HEK293 (cell line): ENCODE results near the gene FMNL1.

Source experiments
- ATF2 ChIP-seq: fragments of 450-650 bp; formaldehyde crosslinking; IDR thresholded peaks from 2 replicates; pipeline ENCODE4 v1.5.1; 2016; ENCODE audit warnings: missing biosample characterization, missing genetic modification characterization, low read depth
- BCL11B ChIP-seq: fragments of 450-650 bp; formaldehyde crosslinking; IDR thresholded peaks from 2 replicates; pipeline ENCODE4 v1.5.1; 2016; ENCODE audit warnings: low read depth, missing biosample characterization, missing genetic modification characterization
- GFI1B ChIP-seq: fragments of 450-650 bp; formaldehyde crosslinking; IDR thresholded peaks from 2 replicates; pipeline ENCODE4 v1.5.1; 2016; ENCODE audit warnings: missing biosample characterization, missing genetic modification characterization
- HOXD13 ChIP-seq: sonication (generic); formaldehyde crosslinking; IDR thresholded peaks from 2 replicates; pipeline ENCODE4 v1.8.0; 2022; ENCODE audit warnings: missing genetic modification reagents, borderline replicate concordance
- INSM2 ChIP-seq: fragments of 450-650 bp; formaldehyde crosslinking; IDR thresholded peaks from 2 replicates; pipeline ENCODE4 v1.5.1; 2016; ENCODE audit warnings: missing biosample characterization, missing genetic modification characterization
- KLF9 ChIP-seq: fragments of 450-650 bp; formaldehyde crosslinking; IDR thresholded peaks from 2 replicates; pipeline ENCODE4 v1.5.1; 2016; ENCODE audit warnings: missing biosample characterization, missing genetic modification characterization, low read depth
- MEIS1 ChIP-seq: sonication (generic); formaldehyde crosslinking; IDR thresholded peaks from 2 replicates; pipeline ENCODE4 v1.8.1; 2022; ENCODE audit warnings: missing genetic modification reagents, mild to moderate bottlenecking, borderline replicate concordance
- MYNN ChIP-seq: fragments of 450-650 bp; formaldehyde crosslinking; IDR thresholded peaks from 2 replicates; pipeline ENCODE4 v1.5.1; 2016; ENCODE audit warnings: missing biosample characterization, missing genetic modification characterization, borderline replicate concordance
- PRDM6 ChIP-seq: fragments of 450-650 bp; formaldehyde crosslinking; IDR thresholded peaks from 2 replicates; pipeline ENCODE4 v1.5.1; 2017; ENCODE audit warnings: missing biosample characterization, missing genetic modification characterization
- SETDB1 ChIP-seq: IDR thresholded peaks from one replicate; pipeline ENCODE4 v1.6.1; 2017; ENCODE audit warnings: mild to moderate bottlenecking, low read length, moderate library complexity, mixed read lengths; ENCODE audit not compliant: insufficient read length
- SP7 ChIP-seq: fragments of 450-650 bp; formaldehyde crosslinking; IDR thresholded peaks from 2 replicates; pipeline ENCODE4 v1.5.1; 2016; ENCODE audit warnings: missing biosample characterization, missing genetic modification characterization
- YY1 ChIP-seq: fragments of 450-650 bp; formaldehyde crosslinking; IDR thresholded peaks from 2 replicates; pipeline ENCODE4 v1.5.1; 2018; ENCODE audit warnings: missing biosample characterization, missing genetic modification characterization
- ZEB2 ChIP-seq: fragments of 450-650 bp; formaldehyde crosslinking; IDR thresholded peaks from 2 replicates; pipeline ENCODE4 v1.5.1; 2016; ENCODE audit warnings: missing biosample characterization, missing genetic modification characterization
- ZFP37 ChIP-seq: fragments of 450-650 bp; formaldehyde crosslinking; IDR thresholded peaks from 2 replicates; pipeline ENCODE4 v1.5.1; 2016; ENCODE audit warnings: missing biosample characterization, missing genetic modification characterization
- ZNF121 ChIP-seq: fragments of 450-650 bp; formaldehyde crosslinking; IDR thresholded peaks from 2 replicates; pipeline ENCODE4 v1.5.1; 2016; ENCODE audit warnings: missing biosample characterization, missing genetic modification characterization
- ZNF16 ChIP-seq: fragments of 450-650 bp; formaldehyde crosslinking; IDR thresholded peaks from 2 replicates; pipeline ENCODE4 v1.5.1; 2016; ENCODE audit warnings: low read depth, missing biosample characterization, missing genetic modification characterization
- ZNF214 ChIP-seq: fragments of 450-650 bp; formaldehyde crosslinking; IDR thresholded peaks from 2 replicates; pipeline ENCODE4 v1.5.1; 2017; ENCODE audit warnings: missing biosample characterization, mild to moderate bottlenecking, missing genetic modification characterization, borderline replicate concordance
- ZNF239 ChIP-seq: fragments of 450-650 bp; formaldehyde crosslinking; IDR thresholded peaks from 2 replicates; pipeline ENCODE4 v1.5.1; 2016; ENCODE audit warnings: missing biosample characterization, missing genetic modification characterization
- ZNF248 ChIP-seq: fragments of 450-650 bp; formaldehyde crosslinking; IDR thresholded peaks from 2 replicates; pipeline ENCODE4 v1.5.1; 2017; ENCODE audit warnings: missing biosample characterization, missing genetic modification characterization
- ZNF362 ChIP-seq: fragments of 450-650 bp; formaldehyde crosslinking; IDR thresholded peaks from 2 replicates; pipeline ENCODE4 v1.5.1; 2016; ENCODE audit warnings: missing biosample characterization, missing genetic modification characterization
- ZNF366 ChIP-seq: fragments of 450-650 bp; formaldehyde crosslinking; conservative IDR thresholded peaks from 2 replicates; pipeline ENCODE4 v1.5.1; 2016; ENCODE audit warnings: missing biosample characterization, missing genetic modification characterization
- ZNF426 ChIP-seq: fragments of 450-650 bp; formaldehyde crosslinking; IDR thresholded peaks from 2 replicates; pipeline ENCODE4 v1.5.1; 2017; ENCODE audit warnings: missing biosample characterization, missing genetic modification characterization, mild to moderate bottlenecking, inconsistent platforms, moderate library complexity
- ZNF513 ChIP-seq: fragments of 450-650 bp; IDR thresholded peaks from 2 replicates; pipeline ENCODE4 v1.5.1; 2018; ENCODE audit warnings: missing biosample characterization, missing genetic modification characterization
- ZNF530 ChIP-seq: fragments of 450-650 bp; formaldehyde crosslinking; IDR thresholded peaks from 2 replicates; pipeline ENCODE4 v1.5.1; 2016; ENCODE audit warnings: low read depth, missing biosample characterization, missing genetic modification characterization
- ZNF558 ChIP-seq: fragments of 450-650 bp; formaldehyde crosslinking; IDR thresholded peaks from 2 replicates; pipeline ENCODE4 v1.5.1; 2016; ENCODE audit warnings: missing biosample characterization, missing genetic modification characterization
- ZNF561 ChIP-seq: fragments of 450-650 bp; IDR thresholded peaks from 2 replicates; pipeline ENCODE4 v1.5.1; 2018; ENCODE audit warnings: missing biosample characterization, missing genetic modification characterization, borderline replicate concordance
- ZNF571 ChIP-seq: fragments of 450-650 bp; formaldehyde crosslinking; IDR thresholded peaks from 2 replicates; pipeline ENCODE4 v1.5.0; 2017; ENCODE audit warnings: missing biosample characterization, missing genetic modification characterization
- ZNF585B ChIP-seq: fragments of 450-650 bp; formaldehyde crosslinking; IDR thresholded peaks from 2 replicates; pipeline ENCODE4 v1.5.1; 2016; ENCODE audit warnings: missing biosample characterization, missing genetic modification characterization
- ZNF629 ChIP-seq: fragments of 450-650 bp; formaldehyde crosslinking; IDR thresholded peaks from 2 replicates; pipeline ENCODE4 v1.5.1; 2017; ENCODE audit warnings: missing biosample characterization, missing genetic modification characterization
- ZNF670 ChIP-seq: fragments of 450-650 bp; formaldehyde crosslinking; IDR thresholded peaks from 2 replicates; pipeline ENCODE4 v1.5.1; 2016; ENCODE audit warnings: missing biosample characterization, missing genetic modification characterization, low read depth
- ZNF747 ChIP-seq: fragments of 450-650 bp; formaldehyde crosslinking; IDR thresholded peaks from 2 replicates; pipeline ENCODE4 v1.5.1; 2016; ENCODE audit warnings: missing biosample characterization, missing genetic modification characterization
- ZNF776 ChIP-seq: fragments of 450-650 bp; formaldehyde crosslinking; IDR thresholded peaks from 2 replicates; pipeline ENCODE4 v1.5.0; 2017; ENCODE audit warnings: missing biosample characterization, missing genetic modification characterization, borderline replicate concordance
- ZNF830 ChIP-seq: fragments of 450-650 bp; IDR thresholded peaks from 2 replicates; pipeline ENCODE4 v1.5.0; 2018; ENCODE audit warnings: missing biosample characterization, missing genetic modification characterization, low read depth, mild to moderate bottlenecking, moderate library complexity
- ZNF837 ChIP-seq: fragments of 450-650 bp; formaldehyde crosslinking; IDR thresholded peaks from 2 replicates; pipeline ENCODE4 v1.5.1; 2016; ENCODE audit warnings: missing biosample characterization, missing genetic modification characterization
- ZSCAN16 ChIP-seq: fragments of 450-650 bp; formaldehyde crosslinking; IDR thresholded peaks from 2 replicates; pipeline ENCODE4 v1.5.1; 2016; ENCODE audit warnings: missing biosample characterization, missing genetic modification characterization

The FMNL1 gene

GRCh38 chr17:45228763-45229539, 7.3 kb downstream of the FMNL1 start (continued):
- peak; percentile 62 for TF ChIP-seq ZEB2 (tag by site-specific recombination)
- TF ChIP-seq SP7 (tag by site-specific recombination), result peak; percentile 82
- TF ChIP-seq ZNF670, result no peak
- TF ChIP-seq ZNF837 (tag by site-specific recombination), result no peak
- TF ChIP-seq ZNF248 (tag by site-specific recombination), result no peak
- no peak for TF ChIP-seq HOXD13
- no peak for TF ChIP-seq ZNF121 (tag by site-specific recombination)
- TF ChIP-seq ZNF830 (tag by site-specific recombination), result no peak
- no peak for TF ChIP-seq ZNF362 (tag by site-specific recombination)
- TF ChIP-seq KLF9 (tag by site-specific recombination), result peak; percentile 92
- TF ChIP-seq MYNN (tag by site-specific recombination), result no peak
- no peak for TF ChIP-seq ZNF571
- no peak for TF ChIP-seq SETDB1
- TF ChIP-seq YY1, result no peak
- no peak for TF ChIP-seq MEIS1
- TF ChIP-seq PRDM6, result no peak
- TF ChIP-seq ZNF558 (tag by site-specific recombination), result no peak
- TF ChIP-seq ZNF530 (tag by site-specific recombination), result no peak
- TF ChIP-seq ZNF16, result no peak
- no peak for TF ChIP-seq ZNF513 (tag by site-specific recombination)
- TF ChIP-seq ZNF747 (tag by site-specific recombination), result no peak
- TF ChIP-seq ZNF366 (tag by site-specific recombination), result peak; percentile 42; the same call in 1 of the 2 replicates
- TF ChIP-seq ATF2 (tag by site-specific recombination), result peak; percentile 96
- 0 out of 2 replicates have a peak, but pooled peaks have one; percentile 17 for TF ChIP-seq INSM2
- TF ChIP-seq ZNF426 (tag by site-specific recombination), result no peak
- TF ChIP-seq ZNF214 (tag by site-specific recombination), result no peak
- peak; percentile 98 for TF ChIP-seq ZNF629
- TF ChIP-seq BCL11B (tag by site-specific recombination), result no peak
- no peak for TF ChIP-seq ZNF561 (tag by site-specific recombination)
- TF ChIP-seq ZNF585B (tag by site-specific recombination), result no peak
- TF ChIP-seq ZNF776 (tag by site-specific recombination), result no peak
- TF ChIP-seq ZSCAN16 (tag by site-specific recombination), result no peak
- no peak for TF ChIP-seq GFI1B
- no peak for TF ChIP-seq ZFP37 (tag by site-specific recombination)
- TF ChIP-seq ZNF239 (tag by site-specific recombination), result no peak
